GM18520 (cell line): ENCODE measurements around the gene CAVIN4.

ENCODE experiments used
- ATAC-seq: cut with Tn5 transposase; IDR thresholded peaks from one replicate; pipeline ENCODE4 v1.9.1; 2021; ENCODE audit not compliant: unreplicated experiment

Gene CAVIN4

GRCh38 chr9:100577776-100578448 lies at the start of gene CAVIN4:
Gene CAVIN4, plus strand, starts transcription at chr9:100578079. Its CDS starts 65 bp downstream, at chr9:100578144.
- ATAC-seq, result no peak

- ATAC-seq, result no peak
These were observed 43.5 kb upstream of the CAVIN4 start for GRCh38 chr9:100534401-100534800.

- no peak for ATAC-seq
These were observed 37.6 kb upstream of the CAVIN4 start for GRCh38 chr9:100540327-100540726.

- no peak for ATAC-seq
These were observed 28.8 kb upstream of the CAVIN4 start for GRCh38 chr9:100549048-100549447.

GRCh38 chr9:100554935-100555401 lies 22.9 kb upstream of the CAVIN4 start:
- ATAC-seq, result peak; percentile 6

GRCh38 chr9:100555471-100555870 lies 22.4 kb upstream of the CAVIN4 start:
- ATAC-seq, result peak; percentile 55

GRCh38 chr9:100557053-100557452 lies 20.8 kb upstream of the CAVIN4 start:
- ATAC-seq, result no peak

- no peak for ATAC-seq
These were observed 16.6 kb upstream of the CAVIN4 start for GRCh38 chr9:100561256-100561655.

- no peak for ATAC-seq
These were observed 10.0 kb upstream of the CAVIN4 start for GRCh38 chr9:100567856-100568255.

- ATAC-seq, result no peak
These were observed 4.1 kb upstream of the CAVIN4 start for GRCh38 chr9:100573655-100574260.

GRCh38 chr9:100575006-100575405 lies 2.9 kb upstream of the CAVIN4 start:
- no peak for ATAC-seq

GRCh38 chr9:100575765-100576386 lies 2.0 kb upstream of the CAVIN4 start:
- ATAC-seq, result no peak

GRCh38 chr9:100578610-100579009 lies 731 bp downstream of the CAVIN4 start:
- no peak for ATAC-seq

GRCh38 chr9:100579665-100580064 lies 1.8 kb downstream of the CAVIN4 start:
- ATAC-seq, result no peak

GRCh38 chr9:100580257-100580656 lies 2.4 kb downstream of the CAVIN4 start:
- ATAC-seq, result no peak

GRCh38 chr9:100581081-100581480 lies 3.2 kb downstream of the CAVIN4 start:
- no peak for ATAC-seq

- no peak for ATAC-seq
These were observed 3.8 kb downstream of the CAVIN4 start for GRCh38 chr9:100581661-100582060.

GRCh38 chr9:100583014-100583802 lies 5.3 kb downstream of the CAVIN4 start:
- no peak for ATAC-seq

- no peak for ATAC-seq
These were observed 7.1 kb downstream of the CAVIN4 start for GRCh38 chr9:100584951-100585350.

GRCh38 chr9:100586093-100586492 lies 8.2 kb downstream of the CAVIN4 start:
- no peak for ATAC-seq

- ATAC-seq, result no peak
These were observed 9.5 kb downstream of the CAVIN4 start for GRCh38 chr9:100587375-100587774.
